Gastroesophageal sphincter (tissue), 3 donors: ENCODE measurements around the gene IFI30.

Experiments used
- POLR2A ChIP-seq, 2 donors: fragments of 450-650 bp; IDR thresholded peaks; one replicate each; pipeline ENCODE4 v1.6.1; 2017; ENCODE audit warnings: antibody characterized with exemption in 2 of 2, mild to moderate bottlenecking in 2 of 2, moderate library complexity in 1 of 2
- TF ChIP-seq, protein P1 (sequence below), 4 experiments: fragments of 200-600 bp in 2 of 4; fragments of 450-650 bp in 2 of 4; sonication (generic) in 1 of 4; IDR thresholded peaks; one replicate each; pipeline ENCODE4 v1.5.1; 2017 to 2019; ENCODE audit warnings: antibody characterized with exemption in 4 of 4, mild to moderate bottlenecking in 2 of 4, moderate library complexity in 2 of 4

DNA sequence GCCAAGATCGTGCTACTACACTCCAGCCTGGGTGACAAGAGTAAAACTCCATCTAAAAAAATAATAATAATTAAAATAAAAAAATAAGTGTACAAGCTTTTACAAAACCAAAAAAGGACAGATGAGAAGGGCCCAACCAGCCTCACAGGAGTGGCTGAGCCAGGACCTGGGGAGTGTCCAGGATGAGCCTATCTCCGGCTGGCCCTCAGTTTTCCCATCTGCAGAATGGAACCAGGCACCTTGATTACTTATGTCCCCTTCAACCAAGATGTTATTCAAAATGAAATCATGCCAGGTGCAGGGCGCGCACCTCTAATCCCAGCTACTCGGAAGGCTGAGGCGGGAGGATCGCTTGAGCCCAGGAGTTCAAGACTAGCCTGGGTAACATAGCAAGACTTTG lies 9.5 kb upstream of the IFI30 start:
- TF ChIP-seq, protein P1, sequence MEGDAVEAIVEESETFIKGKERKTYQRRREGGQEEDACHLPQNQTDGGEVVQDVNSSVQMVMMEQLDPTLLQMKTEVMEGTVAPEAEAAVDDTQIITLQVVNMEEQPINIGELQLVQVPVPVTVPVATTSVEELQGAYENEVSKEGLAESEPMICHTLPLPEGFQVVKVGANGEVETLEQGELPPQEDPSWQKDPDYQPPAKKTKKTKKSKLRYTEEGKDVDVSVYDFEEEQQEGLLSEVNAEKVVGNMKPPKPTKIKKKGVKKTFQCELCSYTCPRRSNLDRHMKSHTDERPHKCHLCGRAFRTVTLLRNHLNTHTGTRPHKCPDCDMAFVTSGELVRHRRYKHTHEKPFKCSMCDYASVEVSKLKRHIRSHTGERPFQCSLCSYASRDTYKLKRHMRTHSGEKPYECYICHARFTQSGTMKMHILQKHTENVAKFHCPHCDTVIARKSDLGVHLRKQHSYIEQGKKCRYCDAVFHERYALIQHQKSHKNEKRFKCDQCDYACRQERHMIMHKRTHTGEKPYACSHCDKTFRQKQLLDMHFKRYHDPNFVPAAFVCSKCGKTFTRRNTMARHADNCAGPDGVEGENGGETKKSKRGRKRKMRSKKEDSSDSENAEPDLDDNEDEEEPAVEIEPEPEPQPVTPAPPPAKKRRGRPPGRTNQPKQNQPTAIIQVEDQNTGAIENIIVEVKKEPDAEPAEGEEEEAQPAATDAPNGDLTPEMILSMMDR (IDR thresholded peaks at IDR 0.05): no peak
- TF ChIP-seq POLR2A (IDR thresholded peaks at IDR 0.05): no peak
